Caco-2 (cell line): Measurements from ENCODE around the gene SEZ6L. TPM values are rescaled to one million over a fixed set of nuclear protein-coding genes. Genes with fewer than 3 reads are reported as not detected.

Experiments used
- BruUV-seq: library from RNA; stranded (reverse); fragments of 400-500 nt; replicated peaks from 2 replicates; lab custom pipeline; 2021; lab: Mats Ljungman, UMichigan
- CTCF ChIA-PET: fragments of 300-600 bp; sonication (Branson Sonifier 250); formaldehyde crosslinking; loops from one replicate; lab custom pipeline; 2022; ENCODE audit warnings: antibody characterized with exemption; lab: Charles Lee
- POLR2A ChIA-PET: fragments of 300-600 bp; sonication (Branson Sonifier 250); formaldehyde crosslinking; loops from one replicate; lab custom pipeline; 2022; ENCODE audit warnings: antibody characterized with exemption; lab: Charles Lee
- DNase-seq, 2 experiments: peaks; one replicate each; pipeline versions ENCODE4 v3.0.0 to v3.0.0-alpha.2; 2020 to 2022
- H3K27me3 ChIP-seq: replicated peaks from 2 replicates; pipeline ENCODE4 v1.6.0; 2011; ENCODE audit warnings: low read length; ENCODE audit not compliant: control insufficient read depth, insufficient read depth
- H3K36me3 ChIP-seq: 2 replicates; pipeline ENCODE4 v1.5.1; 2011; ENCODE audit warnings: low read length; ENCODE audit not compliant: control insufficient read depth, insufficient read depth
- H3K4me1 ChIP-seq: fragments of 250-450 bp; sonication (Bioruptor Pico); 2 replicates; pipeline ENCODE4 v1.5.1; 2020; ENCODE audit warnings: mild to moderate bottlenecking
- H3K4me3 ChIP-seq: 2 replicates; pipeline ENCODE4 v1.5.1; 2011; ENCODE audit warnings: low read depth, mild to moderate bottlenecking, control low read depth, low read length
- H3K9me3 ChIP-seq: fragments of 250-450 bp; sonication (Bioruptor Pico); 2 replicates; pipeline ENCODE4 v1.5.1; 2020; ENCODE audit warnings: mild to moderate bottlenecking, moderate library complexity
- H3K27ac Mint-ChIP-seq: one replicate; pipeline ENCODE4 v1.8.0; 2022; ENCODE audit warnings: mixed read lengths; ENCODE audit not compliant: unreplicated experiment
- H3K27me3 Mint-ChIP-seq: one replicate; pipeline ENCODE4 v1.8.0; 2022; ENCODE audit warnings: mixed read lengths; ENCODE audit not compliant: insufficient read depth, unreplicated experiment
- H3K36me3 Mint-ChIP-seq: one replicate; pipeline ENCODE4 v1.8.0; 2022; ENCODE audit warnings: mild to moderate bottlenecking, mixed read lengths; ENCODE audit not compliant: insufficient read depth, unreplicated experiment
- H3K4me1 Mint-ChIP-seq: one replicate; pipeline ENCODE4 v1.8.0; 2022; ENCODE audit warnings: low read depth, mixed read lengths; ENCODE audit not compliant: unreplicated experiment
- H3K4me3 Mint-ChIP-seq: one replicate; pipeline ENCODE4 v1.8.0; 2022; ENCODE audit warnings: mild to moderate bottlenecking, moderate library complexity, mixed read lengths; ENCODE audit not compliant: unreplicated experiment
- H3K9me3 Mint-ChIP-seq: one replicate; pipeline ENCODE4 v1.8.0; 2022; ENCODE audit warnings: mixed read lengths; ENCODE audit not compliant: unreplicated experiment
- CTCF ChIP-seq, 2 experiments: fragments of 200-600 bp in 1 of 2; IDR thresholded peaks; 1 replicate in 1 of 2; 2 replicates in 1 of 2; pipeline versions ENCODE4 v1.5.1 to v1.8.0; 2011 to 2022; ENCODE audit warnings: antibody characterized with exemption in 1 of 2, control low read depth in 1 of 2, inconsistent platforms in 1 of 2, low read depth in 1 of 2, low read length in 1 of 2, mild to moderate bottlenecking in 1 of 2, moderate library complexity in 1 of 2; ENCODE audit not compliant: insufficient read depth in 1 of 2, severe bottlenecking in 1 of 2, unreplicated experiment in 1 of 2
- intact Hi-C: fragments of 100-400 bp; cut with micrococcal nuclease; formaldehyde crosslinking; loops from one replicate; pipeline ENCODE4 v1.10.0; 2022; ENCODE audit not compliant: unreplicated experiment
- total RNA-seq: library from RNA; stranded (reverse); gene quantifications from 2 replicates; pipeline ENCODE4 v1.2.3, GENCODE V29; 2022

SEZ6L gene
- total RNA-seq, 1 experiment from 2014 or later = not detected

DNA sequence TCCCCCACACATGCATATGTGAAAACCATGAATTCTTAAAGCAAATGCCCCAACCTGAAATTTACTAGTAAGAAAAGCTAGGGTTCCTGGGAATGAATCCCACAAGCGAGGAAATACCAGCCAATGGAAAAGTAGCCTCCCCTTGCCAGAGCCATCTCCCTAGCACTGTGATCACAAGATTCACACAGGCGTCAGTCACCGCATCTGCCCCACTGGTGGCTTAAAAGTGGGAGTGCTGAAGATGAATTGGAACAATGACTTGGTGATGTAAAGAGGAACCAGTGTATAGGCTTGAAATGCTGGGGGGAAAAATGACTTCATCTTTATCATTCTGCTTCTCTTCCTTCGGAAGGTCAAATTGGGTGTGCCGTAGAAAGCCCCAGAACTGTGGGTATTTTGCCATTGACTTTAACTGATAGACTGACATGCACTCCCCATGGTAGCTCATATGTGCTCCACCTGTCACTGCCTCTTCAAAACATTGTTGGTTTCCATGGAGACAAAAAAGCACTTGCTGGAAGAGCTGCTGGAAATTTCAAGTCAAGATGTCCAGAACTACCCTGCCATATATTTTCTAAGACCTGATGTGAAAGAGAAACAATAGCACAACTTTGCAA is 240.6 kb downstream of the SEZ6L start:
- Mint-ChIP-seq H3K9me3 (no peaks in the 10 kb centered on the region), H3K4me3 (no peak overlapping the region), H3K27me3 (no peaks in the 10 kb centered on the region), H3K4me1 (no peaks in the 10 kb centered on the region), H3K27ac (no peak overlapping the region), H3K36me3 (no peaks in the 10 kb centered on the region)
- DNase-seq = no peak
- H3K27me3 ChIP-seq = no peaks in the 10 kb centered on the region; the same call in 1 of the 2 replicates
- no TSS peak for BruUV-seq
- H3K4me3 ChIP-seq = no peak overlapping the region
- intact Hi-C loops = no loop called here
- no peak for TF ChIP-seq CTCF (IDR thresholded peaks at IDR 0.05; ENCODE audit: insufficient read depth in 1 of 2, low read depth in 1 of 2, low read length in 1 of 2, severe bottlenecking in 1 of 2, unreplicated experiment in 1 of 2)
- H3K9me3 ChIP-seq = no peaks in the 10 kb centered on the region
- ChIA-PET CTCF (no interaction called here), POLR2A (no interaction called here)
- no peaks in the 10 kb centered on the region for H3K36me3 ChIP-seq
- H3K4me1 ChIP-seq = no peaks in the 10 kb centered on the region

DNA sequence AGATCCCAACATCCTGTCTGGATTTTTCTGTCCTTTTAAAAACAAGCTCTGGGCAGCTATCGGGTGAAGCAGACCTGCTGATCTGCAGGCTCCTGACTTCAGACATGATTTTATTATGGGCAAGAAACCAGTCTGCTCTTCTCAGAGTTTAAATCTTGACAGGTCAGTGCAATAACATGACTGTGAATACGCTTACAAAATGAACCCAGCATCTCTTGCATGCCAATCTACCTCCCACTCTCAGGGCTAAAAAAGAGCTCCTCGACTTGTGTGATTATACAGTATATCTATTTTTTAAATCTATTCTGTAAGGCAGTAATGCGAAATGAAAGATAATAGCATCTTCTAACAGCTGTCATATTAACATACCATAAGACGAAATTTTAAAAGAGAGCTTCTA is 241.1 kb downstream of the SEZ6L start:
- intact Hi-C loops = no loop called here
- H3K9me3 Mint-ChIP-seq = no peaks in the 10 kb centered on the region
- no peak for DNase-seq
- no peak for TF ChIP-seq CTCF (IDR thresholded peaks at IDR 0.05; ENCODE audit: insufficient read depth in 1 of 2, low read depth in 1 of 2, low read length in 1 of 2, severe bottlenecking in 1 of 2, unreplicated experiment in 1 of 2)
- H3K27me3 ChIP-seq = no peaks in the 10 kb centered on the region; the same call in 1 of the 2 replicates
- H3K27me3 Mint-ChIP-seq = no peaks in the 10 kb centered on the region
- no peaks in the 10 kb centered on the region for H3K36me3 ChIP-seq
- BruUV-seq = no TSS peak
- no peaks in the 10 kb centered on the region for H3K36me3 Mint-ChIP-seq
- H3K4me1 ChIP-seq = no peaks in the 10 kb centered on the region
- no peaks in the 10 kb centered on the region for H3K9me3 ChIP-seq
- no peaks in the 10 kb centered on the region for H3K4me1 Mint-ChIP-seq
- CTCF ChIA-PET = interaction anchor here (1.0 kb wide), 1 partner anchor 51 kb away, joined by 3 read pairs; no protein-coding TSS in a partner anchor
- POLR2A ChIA-PET = no interaction called here
- H3K4me3 ChIP-seq = no peak overlapping the region
- no peak overlapping the region for H3K27ac Mint-ChIP-seq
- no peak overlapping the region for H3K4me3 Mint-ChIP-seq

DNA sequence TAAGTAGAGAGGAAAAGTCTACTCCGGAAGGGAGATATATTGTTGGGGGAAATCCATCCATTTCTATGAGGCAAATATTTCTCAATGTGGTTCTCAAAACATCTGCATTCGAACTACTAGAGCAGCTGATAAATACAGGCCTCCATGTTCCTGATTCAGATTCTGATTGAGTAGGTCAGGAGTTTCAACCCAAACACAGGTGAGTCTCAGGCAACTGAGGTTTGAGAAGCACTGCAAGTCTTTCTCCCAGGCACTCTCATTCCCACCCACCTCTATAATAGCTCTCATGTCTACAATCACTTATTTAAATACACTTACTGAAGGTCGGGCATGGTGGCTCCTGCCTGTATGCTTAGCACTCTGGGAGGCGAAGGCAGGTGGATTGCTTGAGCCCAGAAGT is 245.1 kb downstream of the SEZ6L start:
- Mint-ChIP-seq H3K27ac (no peak overlapping the region), H3K4me1 (no peaks in the 10 kb centered on the region), H3K27me3 (peaks cover 4% of the 10 kb centered on the region), H3K4me3 (no peak overlapping the region), H3K36me3 (no peaks in the 10 kb centered on the region), H3K9me3 (no peaks in the 10 kb centered on the region)
- POLR2A ChIA-PET = no interaction called here
- Histone ChIP-seq H3K4me1 (0 out of 2 replicates have a peak, but pooled peaks cover 4% of the 10 kb centered on the region), H3K4me3 (no peak overlapping the region), H3K9me3 (no peaks in the 10 kb centered on the region), H3K36me3 (no peaks in the 10 kb centered on the region), H3K27me3 (no peaks in the 10 kb centered on the region; the same call in 1 of the 2 replicates)
- TF ChIP-seq CTCF (IDR thresholded peaks at IDR 0.05; ENCODE audit: insufficient read depth in 1 of 2, low read depth in 1 of 2, low read length in 1 of 2, severe bottlenecking in 1 of 2, unreplicated experiment in 1 of 2) = no peak
- intact Hi-C loops = no loop called here
- no TSS peak for BruUV-seq
- no peak for DNase-seq
- CTCF ChIA-PET = no interaction called here
